ENCODE data around the gene GATAD1. TPM values are rescaled to one million over a fixed set of nuclear protein-coding genes. Genes with fewer than 3 reads are reported as not detected.

Gene GATAD1
- total and polyA plus RNA-seq, 2 of the 8 experiments (the other 6 are each of a cell fraction or from before 2014, with no cell fraction given): 17.1 to 34.7 TPM

GRCh38 chr7:92433019-92433418 lies 14.3 kb upstream of the GATAD1 start (continued):
- no peak for TF ChIP-seq CTCF (IDR thresholded peaks at IDR 0.05; ENCODE audit: control extremely low read depth in 1 of 3, insufficient read depth in 1 of 3, low read depth in 1 of 3, low read length in 3 of 3)
